HepG2 (cell line): ENCODE results near the gene LLGL2.

Experiments
- HIVEP1 ChIP-seq: sonication (generic); formaldehyde crosslinking; IDR thresholded peaks from 2 replicates; pipeline ENCODE4 v1.4.0; 2020; ENCODE audit warnings: mild to moderate bottlenecking, missing genetic modification reagents
- HOXA7 ChIP-seq: sonication (generic); formaldehyde crosslinking; IDR thresholded peaks from 2 replicates; pipeline ENCODE4 v1.8.1; 2022; ENCODE audit warnings: mild to moderate bottlenecking, missing genetic modification reagents, moderate library complexity
- POLR2AphosphoS5 ChIP-seq: IDR thresholded peaks from 2 replicates; pipeline ENCODE4 v1.6.1; 2012; ENCODE audit warnings: low read depth, low read length
- ZNF143 ChIP-seq: sonication (generic); formaldehyde crosslinking; IDR thresholded peaks from 2 replicates; pipeline ENCODE4 v1.4.0; 2020; ENCODE audit warnings: missing genetic modification reagents

DNA sequence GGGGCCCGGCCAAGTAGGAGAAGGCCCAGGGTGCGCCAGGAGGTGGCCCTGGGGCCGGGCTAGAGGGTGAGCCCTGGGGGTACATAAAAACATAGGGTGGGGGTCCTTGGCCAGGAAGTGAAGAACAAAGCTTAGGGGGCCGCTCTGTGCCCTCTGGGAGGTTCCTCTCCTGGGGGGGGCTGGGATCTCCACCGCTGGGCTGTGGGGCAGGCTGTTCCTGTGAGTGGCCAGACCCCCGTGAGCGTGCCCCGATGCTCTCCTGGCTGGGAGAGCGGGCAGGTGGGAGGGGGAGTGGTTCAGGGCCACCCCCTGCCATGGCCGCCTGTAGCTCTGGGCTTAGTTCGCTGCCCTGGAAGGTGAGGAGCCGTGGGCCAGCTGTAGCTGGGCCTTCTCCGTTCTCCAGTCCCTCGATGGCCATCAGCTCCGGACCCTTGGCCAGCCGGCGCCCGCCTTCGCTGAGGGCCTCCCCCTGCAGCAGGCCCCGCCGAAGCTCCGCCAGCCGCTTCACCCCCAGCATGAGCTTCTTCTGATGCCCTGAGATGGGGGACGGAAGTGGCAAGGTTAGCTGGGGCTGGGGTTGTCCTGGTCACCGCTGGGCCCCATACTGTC is 22.7 kb upstream of the LLGL2 start:
- TF ChIP-seq HIVEP1 (no peak), POLR2AphosphoS5 (no peak), ZNF143 (CRISPR knock-in tag) (no peak), HOXA7 (CRISPR knock-in tag) (no peak)
